ENCODE results near the gene PRRX1.

PRRX1 gene

DNA sequence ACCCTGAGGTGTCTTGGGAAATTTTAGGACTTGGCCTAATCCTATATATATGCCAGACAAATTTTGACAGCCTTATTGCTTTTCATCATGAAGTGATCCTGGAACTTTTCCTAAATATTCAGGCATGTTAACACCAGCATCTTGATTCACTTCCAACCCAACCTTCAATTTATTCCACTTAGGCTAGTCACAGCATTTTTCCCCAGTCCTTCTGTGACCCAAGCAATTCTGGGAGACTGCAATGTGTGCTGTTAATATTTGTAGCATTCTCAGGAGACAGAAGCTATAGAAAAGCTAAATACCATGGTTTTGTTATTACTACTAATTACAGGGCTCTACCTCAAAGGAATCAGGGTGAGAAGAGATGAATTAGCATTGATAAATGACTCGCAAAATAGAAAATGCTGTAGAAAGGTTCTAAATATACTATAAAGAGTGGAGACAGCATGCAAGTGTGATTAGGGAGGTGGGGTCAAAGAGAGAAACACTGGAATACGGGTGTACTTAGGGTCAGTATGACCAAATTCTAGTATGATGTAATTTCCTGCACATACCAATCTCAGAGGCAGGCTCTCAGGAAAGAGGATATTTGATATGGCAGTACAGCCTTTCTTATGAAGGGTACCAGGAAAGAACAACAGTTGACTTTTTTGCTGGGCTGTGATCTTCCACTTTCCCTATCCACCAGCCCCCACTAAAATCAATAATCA lies 29.1 kb downstream of the PRRX1 start:
- no peak for DNase-seq

DNA sequence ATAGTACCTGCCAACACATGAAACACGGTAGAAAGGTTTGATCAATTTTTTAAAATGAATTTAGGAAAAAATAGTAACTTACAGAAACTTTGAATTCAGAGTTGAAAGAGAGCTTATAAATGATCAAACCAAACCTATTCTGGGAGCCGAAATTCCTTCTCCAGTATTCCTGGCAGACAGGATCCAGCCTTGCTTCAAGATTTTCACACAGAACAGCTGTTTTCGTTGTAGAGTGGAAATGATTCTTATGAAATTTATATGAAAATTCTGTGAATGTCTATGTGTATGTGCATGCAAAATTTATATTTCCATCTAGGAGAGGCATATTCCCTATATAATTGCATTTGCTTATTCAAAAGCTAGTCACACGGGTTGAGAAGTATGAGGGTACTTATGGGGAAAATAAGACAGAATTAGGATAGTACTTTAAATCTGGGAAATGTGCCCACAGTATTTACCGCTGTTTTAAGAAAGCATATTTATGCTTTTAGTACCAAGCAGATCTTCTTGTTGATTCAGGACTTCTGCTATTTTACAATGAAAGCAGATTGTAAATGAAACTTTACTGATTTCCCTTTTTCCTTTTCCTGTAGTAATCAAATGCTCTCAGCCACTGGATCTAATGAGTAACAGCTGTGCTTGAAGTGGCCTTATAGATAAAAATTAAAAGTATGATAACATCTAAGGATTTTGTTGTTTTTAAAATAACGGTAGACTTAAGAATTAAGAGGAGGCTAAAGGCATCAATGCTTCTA lies 30.4 kb downstream of the PRRX1 start:
- DNase-seq: no peak

DNA sequence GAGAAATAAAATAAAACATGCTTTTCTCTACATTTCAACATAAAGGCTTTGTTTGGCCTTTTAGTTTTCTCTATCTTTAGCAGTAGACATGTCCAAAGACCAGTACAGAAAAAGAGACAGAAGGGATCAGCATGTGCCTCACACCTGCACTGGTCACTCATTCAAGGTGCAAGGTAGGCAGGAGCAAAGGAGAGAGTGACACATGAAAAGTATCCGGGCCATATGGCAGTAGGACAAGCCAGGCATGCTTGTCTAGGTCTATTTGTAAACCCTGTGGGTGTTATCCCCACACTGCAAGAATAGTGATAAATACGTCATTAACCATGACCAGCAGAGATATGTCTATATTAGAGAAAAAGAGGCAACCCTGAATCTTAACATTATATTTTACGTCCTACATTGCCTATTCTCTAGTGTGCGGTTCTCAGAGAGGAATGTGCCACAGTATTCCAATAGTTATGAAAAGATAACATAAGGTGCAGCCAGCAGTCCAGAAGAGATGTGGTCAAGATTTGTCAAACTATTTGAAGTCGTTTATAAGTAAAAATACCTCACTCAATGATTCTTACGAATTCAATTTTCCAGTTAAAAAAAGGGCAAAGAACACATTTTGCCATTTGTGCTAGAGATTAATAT lies 32.1 kb downstream of the PRRX1 start:
- DNase-seq: no peak

DNA sequence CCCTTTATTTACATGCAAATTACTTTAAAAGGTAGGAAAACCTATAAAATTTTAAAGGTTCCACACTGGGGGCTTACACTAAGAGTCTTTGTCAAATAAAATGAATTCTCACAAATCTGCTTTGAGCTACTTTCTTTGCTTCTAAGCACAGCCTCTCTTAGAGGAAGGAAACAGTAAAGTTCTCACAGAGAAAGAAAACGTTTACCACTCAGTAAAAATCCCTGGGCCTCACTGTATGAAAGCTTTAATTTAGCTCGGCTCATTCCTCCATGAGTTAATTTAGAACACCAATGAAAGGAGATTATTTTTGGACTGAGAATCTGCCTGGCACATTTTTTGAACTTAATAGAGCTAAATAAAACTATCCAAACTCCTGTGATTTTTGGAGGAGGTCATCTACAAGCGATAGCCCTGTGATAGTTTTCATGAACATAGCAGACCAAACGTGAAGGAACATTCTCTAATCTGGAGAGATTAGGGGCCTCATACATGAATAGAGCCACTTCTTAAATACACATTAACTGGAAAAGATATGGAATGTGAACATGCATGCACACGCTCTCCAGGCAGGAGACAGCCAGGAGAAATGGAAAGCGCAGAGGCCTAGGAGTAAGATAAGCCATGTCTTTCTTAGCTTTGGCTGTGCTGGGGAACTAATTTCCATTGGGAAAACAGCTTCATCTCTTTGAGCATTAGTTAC lies 32.8 kb downstream of the PRRX1 start:
- no peak for DNase-seq

- DNase-seq: no peak
Observed at GRCh38 chr1:170697316-170697715, 33.4 kb downstream of the PRRX1 start.

DNA sequence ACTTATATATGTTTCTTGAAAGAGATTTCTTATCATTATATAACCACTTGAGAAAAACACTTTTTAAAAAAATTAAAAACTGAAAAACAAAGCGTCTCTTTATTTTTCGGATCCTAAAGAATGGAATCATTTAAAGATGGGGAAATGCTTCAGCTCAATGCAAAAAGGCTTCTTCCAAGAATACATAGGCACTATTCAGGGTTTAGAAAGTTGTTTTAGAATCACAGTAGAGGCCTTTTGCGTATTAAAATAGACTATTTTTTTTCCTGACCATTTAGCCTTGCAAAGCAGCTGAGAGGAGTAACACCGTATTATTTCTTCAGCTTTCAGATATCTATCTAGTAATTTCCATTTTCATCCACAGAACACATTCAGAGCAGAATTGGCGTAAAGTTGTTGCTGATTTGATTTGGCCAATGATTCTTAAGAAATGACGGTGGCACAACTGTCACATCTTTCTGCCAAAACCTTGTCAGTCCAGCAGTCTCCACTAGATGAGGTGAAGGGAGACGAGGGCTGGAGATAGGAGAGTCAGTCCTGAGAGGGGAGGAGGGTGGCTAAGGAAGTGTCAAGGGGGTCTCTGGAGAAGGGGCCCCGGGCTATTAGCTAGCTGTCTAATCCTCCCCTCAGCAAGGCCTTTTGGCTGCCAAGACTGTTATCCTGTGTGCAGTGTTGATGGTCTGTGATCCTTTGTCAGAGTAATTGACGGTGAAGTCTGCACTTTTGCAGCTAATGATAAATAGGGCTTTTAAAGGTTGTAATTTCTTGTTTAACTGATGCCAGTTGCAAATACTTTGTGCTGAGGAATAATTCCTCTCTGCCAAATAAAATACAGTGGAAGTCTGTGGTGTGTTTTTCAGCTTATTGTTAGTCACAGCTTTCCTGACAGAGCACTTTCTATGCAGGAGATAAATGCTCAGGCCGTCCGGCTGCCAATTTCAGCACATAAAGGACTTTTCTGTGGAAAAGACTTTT lies 34.7 kb downstream of the PRRX1 start:
- no peak for DNase-seq

DNA sequence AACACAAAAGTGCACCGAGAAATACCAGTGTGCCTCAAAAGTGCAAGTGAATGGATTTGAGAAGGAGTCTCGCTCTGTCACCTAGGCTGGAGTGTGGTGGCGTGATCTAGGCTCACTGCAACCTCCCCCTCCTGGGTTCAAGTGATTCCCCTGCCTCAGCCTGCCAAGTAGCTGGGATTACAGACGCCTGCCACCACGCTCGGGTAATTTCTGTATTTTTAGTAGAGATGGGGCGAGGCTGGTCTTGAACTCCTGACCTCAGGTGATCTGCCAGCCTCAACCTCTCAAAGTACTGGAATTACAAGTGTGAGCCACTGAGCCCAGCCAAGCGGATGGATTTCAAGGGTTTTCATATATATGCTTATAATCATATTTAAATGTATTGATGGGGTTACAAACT lies 35.8 kb downstream of the PRRX1 start:
- no peak for DNase-seq

DNA sequence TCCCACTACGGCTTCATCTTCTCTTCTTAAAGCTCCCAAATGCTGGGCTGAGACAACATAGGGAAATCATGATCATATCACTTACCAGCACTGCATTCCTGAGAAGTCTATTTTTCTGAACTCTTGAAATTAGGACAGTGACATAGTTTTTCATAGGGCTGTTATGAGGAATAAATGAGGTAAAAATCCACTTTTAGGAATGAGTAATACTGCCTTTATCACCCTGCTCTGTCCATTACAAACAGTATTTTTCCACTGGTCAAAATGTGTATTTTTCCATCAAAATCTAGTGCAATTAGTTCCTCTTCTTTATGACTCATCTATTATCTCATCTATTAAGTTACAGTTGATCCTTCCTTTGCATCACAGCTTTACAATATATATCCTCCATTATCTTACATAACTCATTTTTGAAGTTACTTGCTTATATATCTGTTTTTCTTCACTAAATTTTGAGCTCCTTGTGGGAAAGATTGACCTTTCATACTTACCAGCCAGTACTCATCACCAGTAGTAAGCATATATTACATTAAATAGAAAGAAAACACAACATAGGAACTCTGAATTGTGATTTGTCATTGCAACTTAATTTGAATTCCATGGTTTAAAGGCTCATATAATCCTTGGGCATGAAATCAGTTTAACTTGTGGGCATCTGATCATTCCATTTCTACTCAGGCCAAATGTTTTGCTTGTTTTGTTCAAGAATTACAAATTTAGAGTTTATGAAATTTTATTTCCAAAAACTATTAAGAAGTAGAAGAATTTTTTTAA lies 37.1 kb downstream of the PRRX1 start:
- no peak for DNase-seq

- DNase-seq: no peak
Observed at GRCh38 chr1:170701962-170702361, 38.0 kb downstream of the PRRX1 start.

DNA sequence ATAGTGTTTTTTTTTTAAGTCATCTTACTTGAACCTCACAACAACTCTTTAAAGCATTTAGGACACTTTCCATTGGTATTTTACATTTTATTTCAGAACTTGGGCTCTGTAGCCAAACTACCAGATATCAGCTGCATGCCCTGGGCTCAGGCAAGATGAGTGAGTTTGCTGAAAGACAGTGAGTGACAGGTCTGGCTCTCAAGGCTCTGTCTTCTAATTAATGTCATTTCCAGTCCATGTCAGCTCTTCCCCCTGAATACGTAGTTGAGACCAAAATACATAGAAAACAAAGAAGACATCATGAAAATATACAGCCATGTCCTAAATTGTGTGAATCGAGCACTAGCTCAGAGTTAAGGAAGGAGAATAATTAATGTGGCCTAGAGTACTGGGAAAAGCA lies 39.7 kb downstream of the PRRX1 start:
- no peak for DNase-seq

GRCh38 chr1:170704256-170704655 lies 40.3 kb downstream of the PRRX1 start:
- no peak for DNase-seq

GRCh38 chr1:170705981-170706380 lies 42.0 kb downstream of the PRRX1 start:
- no peak for DNase-seq

- DNase-seq: no peak
Observed at GRCh38 chr1:170707117-170707516, 43.2 kb downstream of the PRRX1 start.

GRCh38 chr1:170707959-170708655 lies 44.2 kb downstream of the PRRX1 start:
- no peak for DNase-seq

GRCh38 chr1:170711682-170712081 lies 47.8 kb downstream of the PRRX1 start:
- DNase-seq: no peak

DNA sequence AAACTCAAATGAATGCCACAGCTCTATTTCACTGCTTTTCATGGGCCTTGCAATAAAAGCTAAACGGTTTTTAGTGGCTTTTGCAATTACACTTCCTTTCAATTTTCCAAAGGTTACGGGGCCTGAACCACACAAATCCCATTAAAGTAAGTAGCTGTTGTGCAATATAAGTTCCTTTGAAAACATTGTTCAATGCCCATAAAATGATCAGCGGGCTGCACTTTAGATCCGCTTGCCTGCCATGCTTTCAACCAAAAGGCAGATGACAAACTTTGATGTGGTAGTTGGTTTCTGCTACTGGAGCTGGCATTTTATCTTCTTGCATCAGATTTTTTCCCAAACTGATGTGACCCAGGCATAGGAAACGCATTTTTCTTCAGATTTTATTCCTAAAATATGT lies 50.2 kb downstream of the PRRX1 start:
- no peak for DNase-seq

GRCh38 chr1:170714938-170715337 lies 51.0 kb downstream of the PRRX1 start:
- DNase-seq: no peak

DNA sequence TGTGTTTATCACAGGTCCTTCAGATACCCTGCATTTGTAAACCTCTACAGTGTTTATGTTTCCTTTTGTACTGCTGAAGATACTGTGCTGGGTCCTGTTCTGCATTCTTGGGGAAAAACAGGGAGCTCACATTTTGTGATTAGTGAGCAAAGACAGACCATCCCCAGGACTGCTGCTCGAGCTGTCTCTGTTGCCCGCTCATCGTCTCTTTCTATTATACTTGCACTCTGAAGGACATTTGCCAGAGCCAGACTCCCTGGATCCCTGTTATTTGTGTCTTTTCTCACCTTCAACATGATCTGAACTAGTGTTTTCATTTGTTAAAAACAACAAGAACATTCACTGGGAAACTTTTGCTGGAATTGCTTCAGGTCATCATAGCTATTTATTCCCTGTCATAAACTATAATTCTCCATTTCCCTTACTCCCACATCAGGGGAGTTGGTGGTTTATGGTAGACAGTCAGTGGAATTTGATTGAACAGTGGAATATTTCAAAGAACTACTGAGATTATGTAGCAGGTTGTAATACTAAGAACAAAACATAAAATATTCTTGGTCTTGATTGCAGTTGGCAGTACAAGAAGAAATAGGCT lies 53.0 kb downstream of the PRRX1 start:
- no peak for DNase-seq

GRCh38 chr1:170720661-170721060 lies 56.7 kb downstream of the PRRX1 start:
- no peak for DNase-seq

GRCh38 chr1:170721621-170722020 lies 57.7 kb downstream of the PRRX1 start:
- DNase-seq: no peak

Data from CD4-positive, alpha-beta T cell treated with Interleukin-12 subunit alpha and Interleukin-12 subunit beta, for 1 hour (primary cell).